Measurements from ENCODE around the gene MTRF1.

DNA sequence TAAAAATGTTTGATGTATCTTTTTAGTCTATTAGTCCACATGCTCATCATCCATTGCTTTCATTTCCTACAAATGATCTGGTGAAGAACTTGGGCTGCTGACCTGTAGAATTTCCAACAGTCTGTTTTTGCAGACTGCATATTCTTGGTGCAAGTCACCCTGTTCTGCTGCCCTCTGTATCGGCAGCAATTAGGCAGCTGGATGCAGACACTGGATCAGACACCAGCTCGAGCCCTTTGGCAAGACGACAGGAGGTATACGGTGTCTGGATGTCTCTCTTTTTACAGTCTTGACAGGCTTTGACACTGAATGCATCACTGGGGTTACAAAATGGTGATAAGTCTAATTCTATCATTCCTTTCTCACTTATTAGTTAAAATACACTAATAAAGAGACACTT is 21.8 kb downstream of the MTRF1 start:
- TF ChIP-seq, protein P1, sequence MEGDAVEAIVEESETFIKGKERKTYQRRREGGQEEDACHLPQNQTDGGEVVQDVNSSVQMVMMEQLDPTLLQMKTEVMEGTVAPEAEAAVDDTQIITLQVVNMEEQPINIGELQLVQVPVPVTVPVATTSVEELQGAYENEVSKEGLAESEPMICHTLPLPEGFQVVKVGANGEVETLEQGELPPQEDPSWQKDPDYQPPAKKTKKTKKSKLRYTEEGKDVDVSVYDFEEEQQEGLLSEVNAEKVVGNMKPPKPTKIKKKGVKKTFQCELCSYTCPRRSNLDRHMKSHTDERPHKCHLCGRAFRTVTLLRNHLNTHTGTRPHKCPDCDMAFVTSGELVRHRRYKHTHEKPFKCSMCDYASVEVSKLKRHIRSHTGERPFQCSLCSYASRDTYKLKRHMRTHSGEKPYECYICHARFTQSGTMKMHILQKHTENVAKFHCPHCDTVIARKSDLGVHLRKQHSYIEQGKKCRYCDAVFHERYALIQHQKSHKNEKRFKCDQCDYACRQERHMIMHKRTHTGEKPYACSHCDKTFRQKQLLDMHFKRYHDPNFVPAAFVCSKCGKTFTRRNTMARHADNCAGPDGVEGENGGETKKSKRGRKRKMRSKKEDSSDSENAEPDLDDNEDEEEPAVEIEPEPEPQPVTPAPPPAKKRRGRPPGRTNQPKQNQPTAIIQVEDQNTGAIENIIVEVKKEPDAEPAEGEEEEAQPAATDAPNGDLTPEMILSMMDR (conservative IDR thresholded peaks at IDR 0.05; ENCODE audit: low read length) = no peak
- no peak for TF ChIP-seq EZH2phosphoT487 (IDR thresholded peaks at IDR 0.05; ENCODE audit: borderline replicate concordance)
